Neural cell (in vitro differentiated cells): ENCODE measurements around the gene FNBP1. TPM values are rescaled to one million over a fixed set of nuclear protein-coding genes. Genes with fewer than 3 reads are reported as not detected.

Experiments
- H2AFZ ChIP-seq: fragments of 200-600, 300-800 bp; sonication (generic), shearing (Covaris generic); 2 replicates; pipeline ENCODE4 v1.6.0; 2014; ENCODE audit warnings: low read depth, mild to moderate bottlenecking, antibody characterized with exemption, low read length, moderate library complexity
- H3F3A ChIP-seq: fragments of 200-600 bp; shearing (Covaris generic); 2 replicates; pipeline ENCODE4 v1.6.1; 2016; ENCODE audit warnings: mild to moderate bottlenecking, moderate library complexity, mixed read lengths, antibody characterized with exemption, low read length; ENCODE audit not compliant: insufficient read depth, poor library complexity, severe bottlenecking
- H3K27ac ChIP-seq: fragments of 200-600, 300-800 bp; sonication (generic), shearing (Covaris generic); 2 replicates; pipeline ENCODE4 v1.5.1; 2014; ENCODE audit warnings: mild to moderate bottlenecking, low read length, moderate library complexity
- H3K27me3 ChIP-seq: fragments of 300-800, 200-600 bp; sonication (generic), shearing (Covaris generic); 2 replicates; pipeline ENCODE4 v1.6.0; 2014; ENCODE audit warnings: mild to moderate bottlenecking, low read depth, low read length, moderate library complexity; ENCODE audit not compliant: insufficient read depth
- H3K36me3 ChIP-seq: fragments of 300-800, 200-600 bp; sonication (generic), shearing (Covaris generic); 2 replicates; pipeline ENCODE4 v1.5.1; 2014; ENCODE audit warnings: mild to moderate bottlenecking, antibody characterized with exemption, low read length, moderate library complexity; ENCODE audit not compliant: insufficient read depth
- H3K4me2 ChIP-seq: fragments of 300-800, 200-600 bp; sonication (generic), shearing (Covaris generic); 2 replicates; pipeline ENCODE4 v1.6.0; 2014; ENCODE audit warnings: mild to moderate bottlenecking, low read length
- H3K4me3 ChIP-seq: fragments of 300-800, 200-600 bp; sonication (generic), shearing (Covaris generic); 2 replicates; pipeline ENCODE4 v1.5.1; 2014; ENCODE audit warnings: mild to moderate bottlenecking, low read length, moderate library complexity
- H3K79me2 ChIP-seq: fragments of 200-600 bp; shearing (Covaris generic); replicated peaks from 2 replicates; pipeline ENCODE4 v1.6.0; 2014; ENCODE audit warnings: mild to moderate bottlenecking, low read length, moderate library complexity; ENCODE audit not compliant: insufficient read depth
- H3K9ac ChIP-seq: fragments of 300-800, 200-600 bp; sonication (generic), shearing (Covaris generic); 2 replicates; pipeline ENCODE4 v1.6.1; 2016; ENCODE audit warnings: mild to moderate bottlenecking, low read length, mixed read lengths
- H3K9me2 ChIP-seq: fragments of 200-600 bp; shearing (Covaris generic); 2 replicates; pipeline ENCODE4 v1.6.1; 2016; ENCODE audit warnings: mild to moderate bottlenecking, low read length, mixed read lengths; ENCODE audit not compliant: insufficient read depth
- H3K9me3 ChIP-seq: fragments of 200-600, 300-800 bp; sonication (generic), shearing (Covaris generic); 2 replicates; pipeline ENCODE4 v1.6.1; 2016; ENCODE audit warnings: mild to moderate bottlenecking, mixed run types, low read length, moderate library complexity, mixed read lengths
- H4K20me1 ChIP-seq: fragments of 200-600 bp; shearing (Covaris generic); 2 replicates; pipeline ENCODE4 v1.6.1; 2016; ENCODE audit warnings: mild to moderate bottlenecking, mixed run types; ENCODE audit not compliant: insufficient read depth
- EP300 ChIP-seq: fragments of 450-650 bp; conservative IDR thresholded peaks from 2 replicates; pipeline ENCODE4 v1.6.1; 2014; ENCODE audit warnings: antibody characterized with exemption, mild to moderate bottlenecking, moderate library complexity; ENCODE audit not compliant: poor library complexity, severe bottlenecking
- EZH2 ChIP-seq: fragments of 200-600, 300-800 bp; shearing (Covaris generic), sonication (generic); IDR thresholded peaks from 2 replicates; pipeline ENCODE4 v1.6.1; 2014; ENCODE audit warnings: antibody characterized with exemption, low read length, borderline replicate concordance, mild to moderate bottlenecking; ENCODE audit not compliant: insufficient read depth, poor library complexity, severe bottlenecking
- POLR2AphosphoS5 ChIP-seq: IDR thresholded peaks from 2 replicates; pipeline ENCODE4 v1.6.1; 2012
- RAD21 ChIP-seq: fragments of 450-650 bp; conservative IDR thresholded peaks from 2 replicates; pipeline ENCODE4 v1.6.1; 2014; ENCODE audit warnings: antibody characterized with exemption, mild to moderate bottlenecking, moderate library complexity
- SMC3 ChIP-seq: fragments of 450-650 bp; conservative IDR thresholded peaks from 2 replicates; pipeline ENCODE4 v1.6.1; 2014; ENCODE audit warnings: antibody characterized with exemption, mild to moderate bottlenecking, moderate library complexity; ENCODE audit not compliant: poor library complexity
- TAF1 ChIP-seq: IDR thresholded peaks from 2 replicates; pipeline ENCODE4 v1.6.1; 2012; ENCODE audit warnings: low read depth
- polyA plus RNA-seq: library from polyadenylated mRNA; depleted of rRNA; stranded (reverse); fragments of >200 nt; gene quantifications from 2 replicates; pipeline ENCODE4 v1.2.3, GENCODE V29; 2014
- TF ChIP-seq, protein P1 (sequence below): IDR thresholded peaks from 2 replicates; pipeline ENCODE4 v1.6.1; 2012; ENCODE audit warnings: borderline replicate concordance
- TF ChIP-seq, protein P2 (sequence below): fragments of 450-650 bp; IDR thresholded peaks from 2 replicates; pipeline ENCODE4 v1.5.1; 2014; ENCODE audit warnings: antibody characterized with exemption, mild to moderate bottlenecking, moderate library complexity; ENCODE audit not compliant: poor library complexity, severe bottlenecking

Gene FNBP1
- polyA plus RNA-seq, 1 donor from 2014 or later: 16.6 TPM

GRCh38 chr9:130058154-130058553, 15.2 kb upstream of the FNBP1 start:
- H3K4me2 ChIP-seq: no peak overlapping the region
- no peaks in the 10 kb centered on the region for H4K20me1 ChIP-seq
- no peaks in the 10 kb centered on the region for H3F3A ChIP-seq
- peaks cover 41% of the 10 kb centered on the region for H3K79me2 ChIP-seq
- no peak for TF ChIP-seq EZH2
- no peak for TF ChIP-seq EP300
- TF ChIP-seq, protein P1, sequence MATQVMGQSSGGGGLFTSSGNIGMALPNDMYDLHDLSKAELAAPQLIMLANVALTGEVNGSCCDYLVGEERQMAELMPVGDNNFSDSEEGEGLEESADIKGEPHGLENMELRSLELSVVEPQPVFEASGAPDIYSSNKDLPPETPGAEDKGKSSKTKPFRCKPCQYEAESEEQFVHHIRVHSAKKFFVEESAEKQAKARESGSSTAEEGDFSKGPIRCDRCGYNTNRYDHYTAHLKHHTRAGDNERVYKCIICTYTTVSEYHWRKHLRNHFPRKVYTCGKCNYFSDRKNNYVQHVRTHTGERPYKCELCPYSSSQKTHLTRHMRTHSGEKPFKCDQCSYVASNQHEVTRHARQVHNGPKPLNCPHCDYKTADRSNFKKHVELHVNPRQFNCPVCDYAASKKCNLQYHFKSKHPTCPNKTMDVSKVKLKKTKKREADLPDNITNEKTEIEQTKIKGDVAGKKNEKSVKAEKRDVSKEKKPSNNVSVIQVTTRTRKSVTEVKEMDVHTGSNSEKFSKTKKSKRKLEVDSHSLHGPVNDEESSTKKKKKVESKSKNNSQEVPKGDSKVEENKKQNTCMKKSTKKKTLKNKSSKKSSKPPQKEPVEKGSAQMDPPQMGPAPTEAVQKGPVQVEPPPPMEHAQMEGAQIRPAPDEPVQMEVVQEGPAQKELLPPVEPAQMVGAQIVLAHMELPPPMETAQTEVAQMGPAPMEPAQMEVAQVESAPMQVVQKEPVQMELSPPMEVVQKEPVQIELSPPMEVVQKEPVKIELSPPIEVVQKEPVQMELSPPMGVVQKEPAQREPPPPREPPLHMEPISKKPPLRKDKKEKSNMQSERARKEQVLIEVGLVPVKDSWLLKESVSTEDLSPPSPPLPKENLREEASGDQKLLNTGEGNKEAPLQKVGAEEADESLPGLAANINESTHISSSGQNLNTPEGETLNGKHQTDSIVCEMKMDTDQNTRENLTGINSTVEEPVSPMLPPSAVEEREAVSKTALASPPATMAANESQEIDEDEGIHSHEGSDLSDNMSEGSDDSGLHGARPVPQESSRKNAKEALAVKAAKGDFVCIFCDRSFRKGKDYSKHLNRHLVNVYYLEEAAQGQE: no peak
- TF ChIP-seq, protein P2, sequence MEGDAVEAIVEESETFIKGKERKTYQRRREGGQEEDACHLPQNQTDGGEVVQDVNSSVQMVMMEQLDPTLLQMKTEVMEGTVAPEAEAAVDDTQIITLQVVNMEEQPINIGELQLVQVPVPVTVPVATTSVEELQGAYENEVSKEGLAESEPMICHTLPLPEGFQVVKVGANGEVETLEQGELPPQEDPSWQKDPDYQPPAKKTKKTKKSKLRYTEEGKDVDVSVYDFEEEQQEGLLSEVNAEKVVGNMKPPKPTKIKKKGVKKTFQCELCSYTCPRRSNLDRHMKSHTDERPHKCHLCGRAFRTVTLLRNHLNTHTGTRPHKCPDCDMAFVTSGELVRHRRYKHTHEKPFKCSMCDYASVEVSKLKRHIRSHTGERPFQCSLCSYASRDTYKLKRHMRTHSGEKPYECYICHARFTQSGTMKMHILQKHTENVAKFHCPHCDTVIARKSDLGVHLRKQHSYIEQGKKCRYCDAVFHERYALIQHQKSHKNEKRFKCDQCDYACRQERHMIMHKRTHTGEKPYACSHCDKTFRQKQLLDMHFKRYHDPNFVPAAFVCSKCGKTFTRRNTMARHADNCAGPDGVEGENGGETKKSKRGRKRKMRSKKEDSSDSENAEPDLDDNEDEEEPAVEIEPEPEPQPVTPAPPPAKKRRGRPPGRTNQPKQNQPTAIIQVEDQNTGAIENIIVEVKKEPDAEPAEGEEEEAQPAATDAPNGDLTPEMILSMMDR: no peak
- TF ChIP-seq SMC3: no peak
- TF ChIP-seq POLR2AphosphoS5: no peak
- H3K9me3 ChIP-seq: no peaks in the 10 kb centered on the region
- no peak overlapping the region for H3K9ac ChIP-seq
- no peak overlapping the region for H2AFZ ChIP-seq
- H3K36me3 ChIP-seq: no peaks in the 10 kb centered on the region
- H3K27ac ChIP-seq: no peak overlapping the region
- no peaks in the 10 kb centered on the region for H3K9me2 ChIP-seq
- no peak overlapping the region for H3K4me3 ChIP-seq
- no peaks in the 10 kb centered on the region for H3K27me3 ChIP-seq

DNA sequence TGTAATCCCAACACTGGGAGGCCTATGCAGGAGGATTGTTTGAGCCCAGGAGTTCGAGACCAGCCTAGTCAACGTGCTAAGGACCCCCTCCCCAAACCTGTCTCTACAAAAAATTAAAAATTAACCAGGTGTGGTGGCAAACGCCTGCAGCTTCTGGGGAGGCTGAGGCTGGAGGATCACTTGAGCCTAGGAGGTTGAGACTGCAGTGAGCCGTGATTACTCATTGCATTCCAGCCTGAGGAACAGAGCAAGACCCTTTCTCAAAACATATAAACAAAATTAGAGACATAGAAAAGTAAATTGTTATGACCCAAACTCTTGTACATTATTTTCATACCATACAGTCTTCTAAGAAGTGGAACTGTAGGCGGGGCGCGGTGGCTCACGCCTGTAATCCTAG, 11.8 kb upstream of the FNBP1 start:
- H3K9me2 ChIP-seq: no peaks in the 10 kb centered on the region
- H3K4me3 ChIP-seq: peak overlapping the region; percentile 83
- no peaks in the 10 kb centered on the region for H3K27me3 ChIP-seq
- no peaks in the 10 kb centered on the region for H3K36me3 ChIP-seq
- H4K20me1 ChIP-seq: no peaks in the 10 kb centered on the region
- peaks cover 37% of the 10 kb centered on the region for H3K79me2 ChIP-seq
- H3K9me3 ChIP-seq: no peaks in the 10 kb centered on the region
- H3K9ac ChIP-seq: peak overlapping the region; percentile 87
- TF ChIP-seq EP300: no peak
- TF ChIP-seq RAD21: no peak
- TF ChIP-seq SMC3: no peak
- TF ChIP-seq, protein P2: no peak
- no peak for TF ChIP-seq TAF1
- peak overlapping the region; percentile 76 for H3K4me2 ChIP-seq
- H3K27ac ChIP-seq: peak overlapping the region; percentile 81
- no peak overlapping the region for H2AFZ ChIP-seq
- no peaks in the 10 kb centered on the region for H3F3A ChIP-seq
